GM18909 (cell line): Measurements from ENCODE around the gene TAPBPL.

Experiments
- ATAC-seq: cut with Tn5 transposase; IDR thresholded peaks from one replicate; pipeline ENCODE4 v1.9.1; 2021; ENCODE audit warnings: mild to moderate bottlenecking; ENCODE audit not compliant: unreplicated experiment, poor library complexity

Gene TAPBPL

GRCh38 chr12:6435961-6436715, 15.7 kb upstream of the TAPBPL start:
- ATAC-seq = no peak

DNA sequence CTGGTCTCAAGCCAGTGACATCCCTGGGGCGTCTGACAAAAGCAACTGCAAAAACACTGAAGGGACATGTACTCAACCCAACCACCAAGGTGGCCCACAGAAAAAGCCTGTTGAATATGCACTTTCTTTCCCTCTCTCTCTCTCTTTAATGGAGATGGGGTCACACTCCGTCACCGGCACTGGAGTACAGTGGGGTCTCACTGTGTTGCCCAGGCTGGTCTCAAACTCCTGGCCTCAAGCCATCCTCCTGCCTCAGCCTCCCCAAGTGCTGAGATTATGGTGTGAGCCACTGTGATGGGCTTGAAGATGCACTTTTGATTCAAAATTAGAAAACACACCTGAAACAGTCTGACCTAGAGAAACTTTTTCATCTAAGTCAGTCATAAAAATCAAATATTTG, 14.3 kb upstream of the TAPBPL start:
- no peak for ATAC-seq

DNA sequence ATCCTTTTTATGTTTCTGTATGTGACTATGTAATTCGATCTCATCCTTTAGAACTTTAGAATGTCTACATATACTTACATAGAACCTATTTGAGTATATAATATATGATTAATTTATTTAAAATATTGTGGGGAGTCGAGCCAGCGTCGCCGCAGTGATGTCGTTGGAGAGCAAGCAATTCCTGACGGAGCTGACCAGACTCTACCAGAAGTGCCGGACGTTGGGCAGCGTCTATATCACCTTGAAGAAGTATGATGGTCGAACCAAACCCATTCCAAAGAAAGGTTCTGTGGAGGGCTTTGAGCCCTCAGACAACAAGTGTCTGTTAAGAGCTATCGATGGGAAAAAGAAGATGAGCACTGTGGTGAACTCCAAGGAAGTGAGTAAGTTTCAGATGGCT, 13.5 kb upstream of the TAPBPL start:
- no peak for ATAC-seq

GRCh38 chr12:6440391-6440790, 11.5 kb upstream of the TAPBPL start:
- ATAC-seq = no peak

DNA sequence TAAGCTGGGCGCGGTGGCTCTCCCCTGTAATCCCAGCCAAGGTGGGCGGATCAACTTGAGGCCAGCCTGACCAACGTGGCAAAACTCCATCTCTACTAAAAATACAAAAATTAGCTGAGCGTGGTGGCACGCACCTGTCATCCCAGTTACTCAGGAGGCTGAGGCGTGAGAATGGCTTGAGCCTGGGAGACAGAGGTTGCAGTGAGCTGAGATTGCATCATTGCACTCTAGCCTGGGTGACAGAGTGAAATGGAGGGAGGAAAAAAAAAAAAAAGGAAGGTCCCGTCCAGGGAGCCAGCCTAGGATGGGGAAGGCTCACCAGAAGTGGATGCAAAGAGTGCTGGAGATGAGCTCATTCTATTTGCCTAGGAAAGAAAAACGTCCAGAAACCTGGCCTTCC, 9.0 kb upstream of the TAPBPL start:
- no peak for ATAC-seq

DNA sequence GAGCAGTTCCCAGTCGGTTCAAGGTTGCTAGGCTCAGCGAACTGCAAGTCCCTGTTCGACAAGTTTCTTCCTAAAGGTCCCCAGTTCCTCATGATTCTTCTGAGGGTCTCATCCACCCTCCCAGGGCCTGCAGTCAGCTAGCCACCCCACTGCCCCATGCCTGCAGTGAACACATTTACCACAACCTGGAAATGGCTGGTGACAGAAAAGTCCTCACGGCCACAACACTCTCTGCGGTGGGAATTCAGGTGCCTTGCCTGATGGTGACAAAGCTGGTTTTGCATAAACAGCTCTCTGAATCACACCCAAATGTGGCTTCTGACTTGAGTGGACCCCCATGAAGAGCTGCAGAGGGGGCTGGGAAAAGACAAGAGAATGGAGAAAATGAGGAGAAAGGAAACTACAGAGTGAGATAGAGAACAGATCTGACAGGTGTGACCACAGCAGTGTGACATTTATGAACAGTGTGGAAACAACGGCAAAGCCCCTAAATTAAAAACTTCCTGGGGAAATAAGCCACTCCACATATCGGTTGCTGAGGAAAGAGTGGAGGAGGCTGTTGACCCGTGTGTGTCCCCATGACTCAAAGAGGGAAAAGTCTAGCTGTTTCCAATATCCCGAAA, 8.4 kb upstream of the TAPBPL start:
- no peak for ATAC-seq

- ATAC-seq = no peak
Observed at GRCh38 chr12:6444031-6444430, 7.8 kb upstream of the TAPBPL start.

DNA sequence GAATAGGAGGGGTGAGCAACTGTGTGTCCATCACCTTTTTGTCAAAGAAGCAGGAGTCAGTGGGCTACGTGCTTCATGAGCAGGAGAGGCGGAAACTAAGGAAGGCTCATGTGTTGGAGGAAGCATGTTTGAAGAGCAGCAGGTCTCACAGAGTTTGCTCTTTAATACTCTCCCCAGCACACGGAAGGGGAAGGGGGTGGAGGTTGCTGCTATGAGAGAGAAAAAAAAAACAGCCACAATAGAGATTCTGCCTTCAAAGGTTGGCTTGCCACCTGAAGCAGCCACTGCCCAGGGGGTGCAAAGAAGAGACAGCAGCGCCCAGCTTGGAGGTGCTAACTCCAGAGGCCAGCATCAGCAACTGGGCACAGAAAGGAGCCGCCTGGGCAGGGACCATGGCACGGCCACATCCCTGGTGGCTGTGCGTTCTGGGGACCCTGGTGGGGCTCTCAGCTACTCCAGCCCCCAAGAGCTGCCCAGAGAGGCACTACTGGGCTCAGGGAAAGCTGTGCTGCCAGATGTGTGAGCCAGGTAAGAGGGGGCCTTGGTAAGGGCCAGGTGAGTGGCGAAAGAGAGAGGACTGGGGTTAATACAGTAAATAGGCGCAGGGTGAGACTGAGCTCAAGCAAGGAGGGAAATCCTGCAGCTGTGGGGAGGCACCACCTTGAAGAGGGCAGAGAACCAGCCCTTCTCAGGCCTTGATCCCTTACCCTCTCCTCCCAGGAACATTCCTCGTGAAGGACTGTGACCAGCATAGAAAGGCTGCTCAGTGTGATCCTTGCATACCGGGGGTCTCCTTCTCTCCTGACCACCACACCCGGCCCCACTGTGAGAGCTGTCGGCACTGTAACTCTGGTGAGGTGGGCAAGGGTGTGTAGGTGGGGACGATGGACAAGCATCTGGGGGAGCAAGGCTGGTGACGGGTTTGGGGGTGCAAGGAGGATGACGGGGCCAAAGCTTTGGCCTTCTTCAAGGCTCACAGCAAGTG, 6.8 kb upstream of the TAPBPL start, which contains the start of gene CD27:
CD27 (plus strand) TSS at position 252 of the 985 bp plus-strand sequence; CDS start at position 393, 141 bp downstream.
- ATAC-seq = no peak

DNA sequence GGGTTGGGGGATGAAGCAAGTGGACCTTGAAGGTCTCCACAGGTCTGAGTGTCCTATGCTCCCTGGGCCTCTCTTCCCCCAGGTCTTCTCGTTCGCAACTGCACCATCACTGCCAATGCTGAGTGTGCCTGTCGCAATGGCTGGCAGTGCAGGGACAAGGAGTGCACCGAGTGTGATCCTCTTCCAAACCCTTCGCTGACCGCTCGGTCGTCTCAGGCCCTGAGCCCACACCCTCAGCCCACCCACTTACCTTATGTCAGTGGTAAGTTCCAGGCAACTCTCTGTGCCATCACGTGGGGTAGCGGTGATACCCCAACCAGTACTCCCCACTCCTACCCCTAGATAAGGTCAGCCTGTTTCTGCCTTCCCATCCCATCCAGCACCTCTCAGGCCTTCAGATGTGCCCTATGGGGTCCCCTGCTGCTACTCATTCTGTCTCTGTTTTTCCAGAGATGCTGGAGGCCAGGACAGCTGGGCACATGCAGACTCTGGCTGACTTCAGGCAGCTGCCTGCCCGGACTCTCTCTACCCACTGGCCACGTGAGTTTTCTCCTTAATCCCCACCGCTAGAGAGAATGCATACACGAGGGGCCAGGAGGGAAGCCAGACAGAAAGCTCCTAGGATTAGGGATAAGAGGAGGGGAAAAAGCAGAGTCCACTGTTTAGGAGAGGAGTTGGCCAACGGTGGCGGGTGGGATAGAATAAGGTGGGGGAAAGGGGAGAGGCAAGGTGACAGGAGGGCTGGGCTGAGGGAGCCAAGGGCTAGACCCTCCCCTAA, 1.6 kb upstream of the TAPBPL start:
- ATAC-seq = no peak

DNA sequence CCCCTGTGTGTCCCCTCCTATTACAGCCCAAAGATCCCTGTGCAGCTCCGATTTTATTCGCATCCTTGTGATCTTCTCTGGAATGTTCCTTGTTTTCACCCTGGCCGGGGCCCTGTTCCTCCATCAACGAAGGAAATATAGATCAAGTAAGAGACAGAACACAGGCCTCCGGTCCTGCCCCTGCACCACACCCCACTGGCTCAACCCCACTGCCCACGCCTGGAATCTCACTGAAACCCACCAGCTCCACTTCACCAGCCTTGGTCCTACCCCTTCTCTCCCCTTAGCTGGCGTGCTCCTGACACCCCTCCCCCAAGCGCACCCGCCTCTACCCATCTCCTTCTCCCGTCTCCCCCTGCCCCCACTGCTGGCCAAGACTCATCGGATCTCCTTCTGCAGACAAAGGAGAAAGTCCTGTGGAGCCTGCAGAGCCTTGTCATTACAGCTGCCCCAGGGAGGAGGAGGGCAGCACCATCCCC, 934 bp upstream of the TAPBPL start:
- no peak for ATAC-seq

- ATAC-seq = no peak
Observed at GRCh38 chr12:6452245-6452943, 552 bp downstream of the TAPBPL start.

- no peak for ATAC-seq
Observed at GRCh38 chr12:6452944-6453630, 1.2 kb downstream of the TAPBPL start.

- ATAC-seq = no peak
Observed at GRCh38 chr12:6457220-6457945, 5.5 kb downstream of the TAPBPL start.

DNA sequence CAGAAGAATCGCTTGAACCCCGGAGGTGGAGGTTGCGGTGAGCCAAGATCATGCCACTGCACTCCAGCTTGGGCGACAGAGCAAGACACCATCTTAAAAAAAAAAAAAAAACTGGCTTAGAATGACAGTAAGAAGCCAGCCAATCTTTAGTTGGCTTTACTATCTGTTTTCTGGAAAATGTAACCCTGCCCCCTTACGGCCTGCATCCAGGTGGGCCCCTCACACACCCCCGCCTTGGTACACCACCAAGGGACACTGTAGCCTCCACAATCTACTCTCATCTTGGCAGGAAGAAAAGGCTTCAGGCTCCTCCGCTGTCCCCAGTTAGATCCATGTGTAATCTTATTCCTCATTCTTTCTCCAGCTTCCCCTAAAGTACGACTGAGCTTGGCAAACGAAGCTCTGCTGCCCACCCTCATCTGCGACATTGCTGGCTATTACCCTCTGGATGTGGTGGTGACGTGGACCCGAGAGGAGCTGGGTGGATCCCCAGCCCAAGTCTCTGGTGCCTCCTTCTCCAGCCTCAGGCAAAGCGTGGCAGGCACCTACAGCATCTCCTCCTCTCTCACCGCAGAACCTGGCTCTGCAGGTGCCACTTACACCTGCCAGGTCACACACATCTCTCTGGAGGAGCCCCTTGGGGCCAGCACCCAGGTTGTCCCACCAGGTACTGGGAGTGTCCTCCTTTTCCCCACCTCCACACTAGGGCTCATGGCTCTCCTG, 6.6 kb downstream of the TAPBPL start:
- ATAC-seq = no peak

- no peak for ATAC-seq
Observed at GRCh38 chr12:6459004-6459337, 7.1 kb downstream of the TAPBPL start.

DNA sequence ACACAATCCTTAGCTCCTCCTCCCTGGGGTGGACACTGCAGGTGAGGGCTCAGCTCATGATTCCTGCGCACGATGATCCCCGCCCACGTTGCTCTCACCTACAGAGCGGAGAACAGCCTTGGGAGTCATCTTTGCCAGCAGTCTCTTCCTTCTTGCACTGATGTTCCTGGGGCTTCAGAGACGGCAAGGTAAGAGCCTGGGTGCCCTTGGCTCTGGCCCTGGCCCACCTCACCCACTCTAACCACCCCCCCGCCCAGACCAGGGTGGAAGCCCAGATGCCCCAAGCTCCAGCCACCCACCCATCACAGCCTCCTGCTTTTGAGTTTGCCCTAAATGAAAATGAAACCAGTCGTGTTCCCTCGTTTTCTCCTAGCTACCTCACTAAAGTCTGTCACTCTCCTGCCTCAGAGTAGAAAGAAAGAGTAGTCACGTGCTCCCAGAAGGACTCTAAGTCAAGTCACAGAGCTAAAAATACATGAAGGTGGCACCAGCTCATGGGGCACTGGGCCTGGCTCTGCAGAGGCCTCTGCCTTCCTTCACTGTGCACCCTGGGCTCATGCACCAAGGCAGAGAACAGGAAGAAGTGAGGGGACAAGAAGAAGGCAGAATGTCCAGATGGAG, 9.0 kb downstream of the TAPBPL start:
- ATAC-seq = no peak
